ENCODE data around the gene ARIH2.

Gene ARIH2

DNA sequence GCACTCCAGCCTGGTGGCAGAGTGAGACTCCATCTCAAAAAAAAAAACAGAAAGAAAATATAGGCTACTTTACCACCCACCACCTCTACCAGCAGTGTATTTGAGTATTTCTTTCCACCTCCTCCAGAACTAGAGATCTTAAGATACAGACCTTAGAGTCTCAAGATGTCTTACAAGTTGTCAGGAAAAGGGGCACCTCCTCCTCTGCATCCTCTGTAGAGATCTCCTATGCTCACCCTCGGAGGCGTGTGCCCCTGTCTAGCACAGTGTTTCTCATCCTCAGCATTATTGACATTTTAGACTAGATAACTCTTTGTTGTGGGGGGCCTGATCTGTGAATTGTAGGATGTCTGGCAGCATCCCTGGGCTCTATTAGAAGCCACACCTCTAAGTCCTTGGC is 43.7 kb downstream of the ARIH2 start:
- no peak for DNase-seq (ENCODE audit: extremely low read depth, low read depth)

DNA sequence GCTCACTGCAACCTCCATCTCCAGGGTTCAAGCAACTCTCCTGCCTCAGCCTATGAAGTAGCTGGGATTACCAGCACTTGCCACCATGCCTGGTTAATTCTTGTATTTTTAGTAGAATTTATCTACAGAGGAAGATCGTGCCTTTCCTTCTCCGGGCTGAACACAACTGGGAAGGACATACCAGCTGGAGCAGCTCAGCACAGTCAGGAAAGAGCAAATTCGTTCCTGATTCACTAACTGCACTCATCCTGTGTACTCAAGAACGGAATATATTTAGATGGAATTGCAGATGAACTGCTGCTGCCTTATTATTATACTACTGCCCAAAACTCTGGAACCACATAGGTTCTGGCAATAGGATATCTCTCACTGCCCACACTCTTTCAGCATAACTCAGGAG is 44.3 kb downstream of the ARIH2 start:
- TF ChIP-seq, protein P1, sequence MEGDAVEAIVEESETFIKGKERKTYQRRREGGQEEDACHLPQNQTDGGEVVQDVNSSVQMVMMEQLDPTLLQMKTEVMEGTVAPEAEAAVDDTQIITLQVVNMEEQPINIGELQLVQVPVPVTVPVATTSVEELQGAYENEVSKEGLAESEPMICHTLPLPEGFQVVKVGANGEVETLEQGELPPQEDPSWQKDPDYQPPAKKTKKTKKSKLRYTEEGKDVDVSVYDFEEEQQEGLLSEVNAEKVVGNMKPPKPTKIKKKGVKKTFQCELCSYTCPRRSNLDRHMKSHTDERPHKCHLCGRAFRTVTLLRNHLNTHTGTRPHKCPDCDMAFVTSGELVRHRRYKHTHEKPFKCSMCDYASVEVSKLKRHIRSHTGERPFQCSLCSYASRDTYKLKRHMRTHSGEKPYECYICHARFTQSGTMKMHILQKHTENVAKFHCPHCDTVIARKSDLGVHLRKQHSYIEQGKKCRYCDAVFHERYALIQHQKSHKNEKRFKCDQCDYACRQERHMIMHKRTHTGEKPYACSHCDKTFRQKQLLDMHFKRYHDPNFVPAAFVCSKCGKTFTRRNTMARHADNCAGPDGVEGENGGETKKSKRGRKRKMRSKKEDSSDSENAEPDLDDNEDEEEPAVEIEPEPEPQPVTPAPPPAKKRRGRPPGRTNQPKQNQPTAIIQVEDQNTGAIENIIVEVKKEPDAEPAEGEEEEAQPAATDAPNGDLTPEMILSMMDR (IDR thresholded peaks at IDR 0.05; ENCODE audit: low read depth, low read length) = no peak
- DNase-seq (ENCODE audit: extremely low read depth, low read depth) = no peak

More for the DNA sequence above, 43.7 kb downstream of the ARIH2 start:
- TF ChIP-seq, protein P1 (IDR thresholded peaks at IDR 0.05; ENCODE audit: low read depth, low read length) = no peak

DNA sequence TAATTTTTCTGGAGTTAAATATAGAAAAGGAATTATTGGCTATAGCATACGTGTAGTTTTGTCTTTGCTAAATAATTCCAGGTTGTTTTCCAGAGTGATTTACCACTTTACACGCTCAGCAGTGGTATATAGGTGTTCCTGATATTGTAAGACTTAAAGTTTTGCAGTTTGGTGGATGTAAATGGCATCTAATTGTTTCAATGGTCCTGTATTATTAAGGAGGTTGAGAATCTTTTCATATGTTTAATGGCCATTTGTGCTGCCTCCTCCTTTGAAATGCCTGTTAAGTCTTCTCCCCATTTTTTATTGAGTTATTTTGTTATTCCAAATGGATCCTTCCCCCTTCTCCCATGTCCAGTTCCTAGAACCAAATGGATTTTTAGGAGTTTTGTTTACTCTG is 44.9 kb downstream of the ARIH2 start:
- TF ChIP-seq, protein P1 (IDR thresholded peaks at IDR 0.05; ENCODE audit: low read depth, low read length) = no peak
- DNase-seq (ENCODE audit: extremely low read depth, low read depth) = no peak

DNA sequence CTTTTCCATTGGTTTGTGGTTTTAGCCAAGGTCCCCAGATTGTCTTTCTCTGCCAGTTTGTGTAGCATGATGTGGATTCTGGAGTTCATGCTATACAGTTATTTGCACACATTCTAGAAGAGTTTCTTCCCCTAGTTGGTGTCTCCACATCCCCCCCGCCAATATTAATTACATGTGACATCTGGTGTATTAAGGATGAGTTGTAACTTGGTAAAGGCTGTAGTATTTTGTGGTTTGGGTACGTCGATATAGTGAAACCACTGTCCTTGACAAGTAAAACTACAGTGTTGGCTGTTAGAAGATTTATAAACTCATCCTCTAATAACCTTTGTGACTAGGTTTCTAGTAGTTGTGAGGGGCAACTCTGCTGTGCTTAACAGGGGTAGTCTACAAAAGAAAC is 47.7 kb downstream of the ARIH2 start:
- no peak for DNase-seq (ENCODE audit: extremely low read depth, low read depth)

DNA sequence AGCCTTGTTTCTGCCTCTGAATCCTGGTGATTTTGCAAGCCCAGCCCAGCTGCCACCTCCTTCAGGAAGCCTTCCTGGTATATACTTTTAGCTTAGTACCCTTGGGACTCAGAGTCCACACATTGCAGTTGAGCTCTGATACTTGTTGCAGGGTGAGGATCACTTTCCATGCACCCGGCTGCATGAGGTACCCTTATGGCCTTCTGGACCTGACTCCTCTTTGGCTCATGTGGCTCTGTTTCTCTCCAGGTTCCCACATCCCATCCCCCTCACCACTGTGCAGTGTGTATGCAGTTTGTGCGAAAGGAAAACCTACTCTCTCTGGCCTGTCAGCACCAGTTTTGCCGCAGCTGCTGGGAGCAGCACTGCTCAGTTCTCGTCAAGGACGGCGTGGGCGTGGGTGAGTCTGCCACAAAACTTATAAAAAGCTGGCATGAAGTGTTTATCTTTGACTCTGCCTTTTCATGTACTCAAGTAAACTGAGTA is 48.3 kb downstream of the ARIH2 start:
- TF ChIP-seq, protein P1 (IDR thresholded peaks at IDR 0.05; ENCODE audit: low read depth, low read length) = no peak
- no peak for DNase-seq (ENCODE audit: extremely low read depth, low read depth)

More for the DNA sequence above, 47.7 kb downstream of the ARIH2 start:
- TF ChIP-seq, protein P1 (IDR thresholded peaks at IDR 0.05; ENCODE audit: low read depth, low read length) = no peak

DNA sequence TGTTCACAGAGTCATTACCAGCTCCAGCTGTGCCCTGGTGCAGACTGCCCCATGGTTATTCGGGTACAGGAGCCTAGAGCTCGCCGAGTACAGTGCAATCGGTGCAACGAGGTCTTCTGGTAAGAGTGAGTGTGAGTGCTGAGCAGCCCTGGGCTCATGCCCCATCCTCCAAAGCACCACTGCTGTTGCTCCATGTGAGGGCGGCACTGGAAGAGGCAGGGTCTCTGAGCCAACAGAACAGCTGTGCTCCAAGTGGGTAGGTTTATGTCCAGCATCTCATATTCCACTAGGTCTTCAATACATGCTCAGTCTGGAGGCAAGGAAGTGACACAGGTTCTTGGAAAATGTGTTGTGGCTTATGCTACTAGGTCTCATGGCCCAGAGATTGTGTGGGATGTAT is 51.9 kb downstream of the ARIH2 start:
- DNase-seq (ENCODE audit: extremely low read depth, low read depth) = no peak
- TF ChIP-seq, protein P1 (IDR thresholded peaks at IDR 0.05; ENCODE audit: low read depth, low read length) = no peak

DNA sequence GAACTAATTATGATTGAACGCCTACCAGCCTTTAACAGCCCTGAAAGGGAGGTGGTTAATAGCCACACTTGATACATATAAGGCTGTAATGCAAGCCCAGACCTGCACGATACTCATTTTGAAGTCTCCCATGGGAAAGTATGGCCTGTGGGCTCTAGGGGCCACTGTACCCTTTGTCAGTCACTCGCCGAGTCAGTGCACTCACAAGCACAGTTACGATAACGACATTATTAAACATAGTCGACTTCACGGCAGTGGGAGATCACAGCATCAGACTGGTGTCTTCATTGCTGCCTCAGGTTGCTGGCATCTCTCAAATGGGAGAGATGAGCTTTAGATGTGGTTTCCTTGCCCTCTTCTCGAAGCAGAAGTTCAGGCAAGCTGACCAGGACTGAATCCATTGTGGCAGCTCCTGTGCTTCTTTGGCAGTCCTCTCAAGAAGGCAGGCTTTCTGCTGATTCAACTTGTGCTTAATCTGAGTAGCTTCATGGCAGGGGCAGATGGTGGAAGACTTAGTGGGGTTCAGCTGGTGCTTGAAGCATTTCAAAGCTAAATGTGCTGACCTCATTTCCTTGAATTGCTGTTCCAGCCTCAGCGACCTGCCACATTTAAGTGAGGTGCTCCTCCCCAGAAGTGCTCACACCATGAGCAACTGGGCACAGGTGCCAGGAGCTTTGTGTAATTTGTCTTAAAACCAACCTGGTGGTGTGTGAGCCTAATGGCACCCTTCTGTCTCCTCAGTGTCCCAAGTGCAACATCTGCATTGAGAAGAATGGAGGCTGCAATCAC is 55.6 kb downstream of the ARIH2 start:
- DNase-seq (ENCODE audit: extremely low read depth, low read depth) = no peak
- TF ChIP-seq, protein P1 (IDR thresholded peaks at IDR 0.05; ENCODE audit: low read depth, low read length) = no peak
